Chondrocyte (in vitro differentiated cells): ENCODE data around the gene GRIA4. TPM values are rescaled to one million over a fixed set of nuclear protein-coding genes. Genes with fewer than 3 reads are reported as not detected.

Experiments used
- DNase-seq: peaks from one replicate; pipeline ENCODE4 v3.0.0; 2021; ENCODE audit warnings: mixed read lengths, low spot score
- H3K27ac Mint-ChIP-seq: one replicate; pipeline ENCODE4 v1.8.0; 2021; ENCODE audit warnings: mild to moderate bottlenecking, moderate library complexity, mixed read lengths; ENCODE audit not compliant: unreplicated experiment
- H3K27me3 Mint-ChIP-seq: 2 replicates; pipeline ENCODE4 v1.8.0; 2021; ENCODE audit warnings: low read depth, mixed read lengths
- H3K36me3 Mint-ChIP-seq: 2 replicates; pipeline ENCODE4 v1.8.0; 2021; ENCODE audit warnings: low read depth, mixed read lengths
- H3K4me1 Mint-ChIP-seq: 2 replicates; pipeline ENCODE4 v1.8.0; 2021; ENCODE audit warnings: low read depth, mild to moderate bottlenecking, mixed read lengths
- H3K4me3 Mint-ChIP-seq: one replicate; pipeline ENCODE4 v1.8.0; 2021; ENCODE audit warnings: mild to moderate bottlenecking, moderate library complexity, mixed read lengths; ENCODE audit not compliant: unreplicated experiment
- H3K9me3 Mint-ChIP-seq: 2 replicates; pipeline ENCODE4 v1.8.0; 2021; ENCODE audit warnings: low read depth, mixed read lengths
- total RNA-seq: library from RNA; stranded (reverse); gene quantifications from 3 replicates; pipeline ENCODE4 v1.2.1, GENCODE V29; 2021
- TF ChIP-seq, protein P1 (sequence below): fragments of 200-600 bp; sonication (generic); IDR thresholded peaks from 2 replicates; pipeline ENCODE4 v1.5.0; 2021; ENCODE audit warnings: antibody characterized with exemption, mild to moderate bottlenecking, moderate library complexity

GRIA4 gene
- total RNA-seq, 1 donor from 2014 or later: not detected

DNA sequence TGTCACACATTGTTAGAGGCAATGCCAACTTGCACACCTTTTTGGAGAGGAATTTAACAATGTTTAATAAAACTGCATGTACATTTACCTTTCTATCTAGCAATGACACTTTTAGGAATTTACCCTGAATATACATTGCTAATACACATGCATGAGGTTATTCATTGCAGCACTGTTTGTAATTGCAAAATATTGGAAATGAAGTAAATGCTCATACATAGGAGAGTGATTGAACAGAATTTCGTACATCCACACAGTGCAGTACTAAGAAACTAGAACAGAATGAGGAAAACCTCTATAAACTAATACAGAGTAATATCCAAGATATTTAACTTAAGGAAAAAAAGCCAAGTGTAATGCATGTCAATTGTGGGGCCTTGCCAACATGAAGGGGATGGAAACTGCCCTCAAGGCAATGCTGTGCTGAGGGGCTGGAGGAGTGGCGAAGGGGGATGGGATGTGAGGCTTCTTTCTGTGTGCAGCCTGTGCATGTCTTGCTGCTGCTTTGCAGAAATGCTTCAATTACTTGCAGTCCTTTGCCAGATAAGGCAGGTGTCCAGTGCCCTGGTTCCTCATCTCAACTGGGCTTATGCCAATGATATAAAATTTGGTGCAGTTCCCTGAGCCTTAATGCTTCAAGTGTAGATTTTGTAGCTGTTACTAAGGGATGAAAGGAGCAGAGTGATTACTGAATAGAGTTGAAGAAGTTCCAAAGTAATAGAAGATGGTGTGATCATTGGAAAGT lies 96.1 kb downstream of the GRIA4 start:
- no peaks in the 10 kb centered on the region for H3K4me1 Mint-ChIP-seq
- DNase-seq: no peak
- TF ChIP-seq, protein P1, sequence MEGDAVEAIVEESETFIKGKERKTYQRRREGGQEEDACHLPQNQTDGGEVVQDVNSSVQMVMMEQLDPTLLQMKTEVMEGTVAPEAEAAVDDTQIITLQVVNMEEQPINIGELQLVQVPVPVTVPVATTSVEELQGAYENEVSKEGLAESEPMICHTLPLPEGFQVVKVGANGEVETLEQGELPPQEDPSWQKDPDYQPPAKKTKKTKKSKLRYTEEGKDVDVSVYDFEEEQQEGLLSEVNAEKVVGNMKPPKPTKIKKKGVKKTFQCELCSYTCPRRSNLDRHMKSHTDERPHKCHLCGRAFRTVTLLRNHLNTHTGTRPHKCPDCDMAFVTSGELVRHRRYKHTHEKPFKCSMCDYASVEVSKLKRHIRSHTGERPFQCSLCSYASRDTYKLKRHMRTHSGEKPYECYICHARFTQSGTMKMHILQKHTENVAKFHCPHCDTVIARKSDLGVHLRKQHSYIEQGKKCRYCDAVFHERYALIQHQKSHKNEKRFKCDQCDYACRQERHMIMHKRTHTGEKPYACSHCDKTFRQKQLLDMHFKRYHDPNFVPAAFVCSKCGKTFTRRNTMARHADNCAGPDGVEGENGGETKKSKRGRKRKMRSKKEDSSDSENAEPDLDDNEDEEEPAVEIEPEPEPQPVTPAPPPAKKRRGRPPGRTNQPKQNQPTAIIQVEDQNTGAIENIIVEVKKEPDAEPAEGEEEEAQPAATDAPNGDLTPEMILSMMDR: no peak
- no peak overlapping the region for H3K27ac Mint-ChIP-seq
- no peak overlapping the region for H3K4me3 Mint-ChIP-seq
- H3K9me3 Mint-ChIP-seq: no peaks in the 10 kb centered on the region
- H3K27me3 Mint-ChIP-seq: peaks cover 6% of the 10 kb centered on the region
- no peaks in the 10 kb centered on the region for H3K36me3 Mint-ChIP-seq

- no peak for DNase-seq
- Mint-ChIP-seq H3K27me3 (peaks cover 5% of the 10 kb centered on the region), H3K9me3 (no peaks in the 10 kb centered on the region), H3K36me3 (no peaks in the 10 kb centered on the region), H3K4me1 (no peaks in the 10 kb centered on the region), H3K4me3 (no peak overlapping the region), H3K27ac (no peak overlapping the region)
- TF ChIP-seq, protein P1: no peak
Observed at GRCh38 chr11:105713106-105713505, 103.2 kb downstream of the GRIA4 start.

DNA sequence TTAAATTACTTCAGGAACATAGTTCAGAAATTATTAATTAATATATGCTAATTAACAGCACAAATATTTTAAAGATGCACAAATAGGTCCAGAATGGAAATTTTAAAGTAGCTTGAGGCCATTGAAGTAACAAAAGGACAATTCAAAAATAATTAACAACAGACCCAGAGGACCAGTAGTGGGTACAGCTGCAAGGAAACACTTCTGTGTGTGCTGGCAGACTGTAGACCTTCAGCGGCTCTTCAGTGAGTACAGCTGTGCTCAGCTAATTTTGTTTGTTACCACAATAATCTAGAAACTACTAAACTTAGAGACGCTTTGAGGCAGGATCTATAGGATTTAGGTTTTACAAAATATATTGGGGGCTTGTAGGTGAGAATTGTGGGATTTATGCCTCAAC lies 103.8 kb downstream of the GRIA4 start:
- TF ChIP-seq, protein P1: no peak
- no peaks in the 10 kb centered on the region for H3K4me1 Mint-ChIP-seq
- no peak for DNase-seq
- no peaks in the 10 kb centered on the region for H3K36me3 Mint-ChIP-seq
- no peaks in the 10 kb centered on the region for H3K9me3 Mint-ChIP-seq
- H3K27ac Mint-ChIP-seq: no peak overlapping the region
- peaks cover 5% of the 10 kb centered on the region for H3K27me3 Mint-ChIP-seq
- no peak overlapping the region for H3K4me3 Mint-ChIP-seq

DNA sequence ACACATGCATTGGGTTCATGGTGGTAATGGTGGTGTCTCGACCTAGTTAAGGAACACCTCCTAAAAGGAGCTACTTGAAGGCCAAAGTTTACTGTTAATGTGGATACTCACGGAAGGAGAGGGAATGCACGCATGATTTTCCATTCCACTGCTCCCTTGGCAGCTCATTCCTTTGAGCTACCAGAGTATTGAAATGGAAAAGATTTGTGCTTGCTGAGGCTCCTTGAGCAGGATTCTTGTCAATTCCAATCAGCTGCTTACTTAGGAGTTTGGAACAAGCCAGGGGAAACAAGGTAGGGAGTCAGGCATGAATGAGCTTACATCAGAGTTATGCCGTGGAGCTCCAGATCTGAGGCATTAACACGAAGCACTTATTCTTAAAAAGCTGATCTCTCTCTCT lies 108.8 kb downstream of the GRIA4 start:
- DNase-seq: no peak
- H3K27ac Mint-ChIP-seq: no peak overlapping the region
- H3K27me3 Mint-ChIP-seq: peaks cover 2% of the 10 kb centered on the region
- TF ChIP-seq, protein P1: no peak
- H3K4me3 Mint-ChIP-seq: no peak overlapping the region
- H3K9me3 Mint-ChIP-seq: no peaks in the 10 kb centered on the region
- H3K4me1 Mint-ChIP-seq: peaks cover 9% of the 10 kb centered on the region
- H3K36me3 Mint-ChIP-seq: no peaks in the 10 kb centered on the region

- Mint-ChIP-seq H3K36me3 (no peaks in the 10 kb centered on the region), H3K4me1 (peaks cover 9% of the 10 kb centered on the region), H3K27ac (no peak overlapping the region), H3K4me3 (no peak overlapping the region), H3K27me3 (peaks cover 2% of the 10 kb centered on the region), H3K9me3 (no peaks in the 10 kb centered on the region)
- TF ChIP-seq, protein P1: no peak
- DNase-seq: no peak
Observed at GRCh38 chr11:105719073-105719822, 109.4 kb downstream of the GRIA4 start.
